MCF 10A (cell line): ENCODE results near the gene IL36B. TPM values are rescaled to one million over a fixed set of nuclear protein-coding genes. Genes with fewer than 3 reads are reported as not detected.

Source experiments
- BruUV-seq: library from RNA; stranded (reverse); fragments of 400-500 nt; replicated peaks from 2 replicates; lab custom pipeline; 2021; lab: Mats Ljungman, UMichigan
- CTCF ChIA-PET: fragments of 300-600 bp; sonication (Branson Sonifier 250); formaldehyde crosslinking; extraction: SDS; loops from one replicate; lab custom pipeline; 2021; ENCODE audit warnings: antibody characterized with exemption, inconsistent platforms; lab: Yijun Ruan, JAX
- POLR2A ChIA-PET: fragments of 300-600, 350-650 bp; sonication (Branson Sonifier 250); formaldehyde crosslinking; extraction: SDS; loops from one replicate; lab custom pipeline; 2020; ENCODE audit warnings: antibody characterized with exemption, inconsistent platforms; lab: Yijun Ruan, JAX
- DNase-seq: peaks from one replicate; pipeline ENCODE4 v3.0.0-alpha.2; 2018; ENCODE audit not compliant: unreplicated experiment
- H3K27ac Mint-ChIP-seq: one replicate; pipeline ENCODE4 v1.8.0; 2022; ENCODE audit warnings: mild to moderate bottlenecking, low read depth, mixed read lengths; ENCODE audit not compliant: unreplicated experiment
- H3K27me3 Mint-ChIP-seq: one replicate; pipeline ENCODE4 v1.8.0; 2022; ENCODE audit warnings: mixed read lengths; ENCODE audit not compliant: insufficient read depth, unreplicated experiment
- H3K36me3 Mint-ChIP-seq: one replicate; pipeline ENCODE4 v1.8.0; 2022; ENCODE audit warnings: mild to moderate bottlenecking, moderate library complexity, mixed read lengths; ENCODE audit not compliant: insufficient read depth, unreplicated experiment
- H3K4me1 Mint-ChIP-seq: one replicate; pipeline ENCODE4 v1.8.0; 2022; ENCODE audit warnings: mixed read lengths; ENCODE audit not compliant: insufficient read depth, unreplicated experiment
- H3K4me3 Mint-ChIP-seq: one replicate; pipeline ENCODE4 v1.8.0; 2022; ENCODE audit warnings: mild to moderate bottlenecking, moderate library complexity, mixed read lengths; ENCODE audit not compliant: unreplicated experiment
- H3K9me3 Mint-ChIP-seq: one replicate; pipeline ENCODE4 v1.8.0; 2022; ENCODE audit warnings: mixed read lengths; ENCODE audit not compliant: unreplicated experiment
- intact Hi-C: fragments of 100-400 bp; cut with micrococcal nuclease; formaldehyde crosslinking; loops from 2 replicates; pipeline ENCODE4 v1.14.1; 2022
- total RNA-seq: library from RNA; stranded (reverse); gene quantifications from 2 replicates; pipeline ENCODE4 v1.2.3, GENCODE V29; 2022
- TF ChIP-seq, protein P1 (sequence below): fragments of 200-600 bp; IDR thresholded peaks from one replicate; pipeline ENCODE4 v1.8.0; 2022; ENCODE audit warnings: antibody characterized with exemption, mild to moderate bottlenecking; ENCODE audit not compliant: unreplicated experiment

Gene IL36B
- total RNA-seq, 1 experiment from 2014 or later, result not detected

DNA sequence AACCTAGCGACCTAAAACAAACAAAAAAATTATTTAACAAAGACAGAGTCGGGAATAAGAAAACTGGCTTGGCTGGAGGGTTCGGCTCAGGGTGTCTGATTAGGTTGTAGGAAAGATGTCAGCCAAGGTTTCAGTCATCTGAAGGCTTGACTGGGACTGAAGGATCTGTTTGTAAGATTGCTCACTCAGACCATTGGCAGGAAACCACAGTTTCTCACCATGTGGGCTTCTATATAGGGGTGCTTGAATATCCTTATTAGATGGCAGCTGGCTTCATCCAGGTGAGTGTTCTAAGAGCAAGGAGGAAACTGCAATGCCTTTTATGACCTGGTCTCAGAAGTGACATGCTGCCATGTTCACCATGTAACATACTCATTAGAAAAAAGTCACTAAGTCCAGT, 999 bp upstream of the IL36B start:
- POLR2A ChIA-PET, result no interaction called here

DNA sequence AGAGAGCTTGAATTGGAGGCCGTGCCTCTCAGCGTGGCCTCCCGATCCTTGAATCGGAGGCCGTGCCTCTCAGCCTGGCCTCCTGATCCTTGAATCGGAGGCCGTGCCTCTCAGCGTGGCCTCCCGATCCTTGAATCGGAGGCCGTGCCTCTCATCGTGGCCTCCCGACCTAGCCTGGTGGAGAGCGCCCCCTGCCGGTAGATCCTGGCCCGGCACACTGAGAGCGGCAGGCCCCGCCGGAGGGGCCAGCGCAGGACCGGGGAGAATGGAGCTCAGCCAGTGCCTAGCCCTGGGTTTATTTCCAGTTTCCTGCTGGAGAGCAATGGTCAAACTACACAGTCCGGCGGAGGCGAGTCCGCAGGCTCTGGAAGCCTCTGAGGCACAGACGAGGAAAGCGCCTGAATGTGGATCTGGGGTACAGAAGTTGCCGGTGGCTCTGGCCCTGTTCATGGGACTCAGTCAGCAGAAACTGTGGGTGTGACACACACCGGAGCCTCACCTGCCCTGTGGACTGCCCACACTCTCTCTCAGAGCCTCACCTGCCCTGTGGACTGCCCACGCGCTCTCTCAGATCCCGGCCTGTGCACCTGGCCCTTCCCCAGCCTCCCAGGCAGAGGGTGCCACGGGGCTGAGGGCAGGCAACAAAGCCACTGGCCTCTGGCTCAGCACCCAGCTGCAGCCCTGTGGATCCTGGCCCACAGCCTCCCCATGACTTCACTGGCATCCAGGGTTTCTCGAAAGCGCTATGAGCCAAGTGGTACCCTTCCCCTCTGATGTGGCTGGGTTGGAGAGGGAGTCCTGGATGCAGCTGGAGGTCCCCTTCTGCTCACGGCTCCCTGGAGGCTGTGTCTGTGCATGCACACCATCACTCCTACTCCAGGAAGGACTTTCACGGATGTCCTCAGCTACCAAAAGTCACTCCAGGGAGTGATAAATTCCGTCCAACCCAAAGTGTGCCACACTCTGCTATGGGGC, 1.5 kb downstream of the IL36B start:
- Mint-ChIP-seq H3K27me3 (peaks cover 11% of the 10 kb centered on the region), H3K27ac (no peak overlapping the region), H3K4me3 (no peak overlapping the region), H3K9me3 (peaks cover 12% of the 10 kb centered on the region), H3K36me3 (no peaks in the 10 kb centered on the region), H3K4me1 (no peaks in the 10 kb centered on the region)
- DNase-seq, result no peak
- CTCF ChIA-PET, result interaction anchor here (0.6 kb wide), 2 partner anchors 25 to 51 kb away, joined by 3 read pairs; no protein-coding TSS in a partner anchor
- TF ChIP-seq, protein P1, sequence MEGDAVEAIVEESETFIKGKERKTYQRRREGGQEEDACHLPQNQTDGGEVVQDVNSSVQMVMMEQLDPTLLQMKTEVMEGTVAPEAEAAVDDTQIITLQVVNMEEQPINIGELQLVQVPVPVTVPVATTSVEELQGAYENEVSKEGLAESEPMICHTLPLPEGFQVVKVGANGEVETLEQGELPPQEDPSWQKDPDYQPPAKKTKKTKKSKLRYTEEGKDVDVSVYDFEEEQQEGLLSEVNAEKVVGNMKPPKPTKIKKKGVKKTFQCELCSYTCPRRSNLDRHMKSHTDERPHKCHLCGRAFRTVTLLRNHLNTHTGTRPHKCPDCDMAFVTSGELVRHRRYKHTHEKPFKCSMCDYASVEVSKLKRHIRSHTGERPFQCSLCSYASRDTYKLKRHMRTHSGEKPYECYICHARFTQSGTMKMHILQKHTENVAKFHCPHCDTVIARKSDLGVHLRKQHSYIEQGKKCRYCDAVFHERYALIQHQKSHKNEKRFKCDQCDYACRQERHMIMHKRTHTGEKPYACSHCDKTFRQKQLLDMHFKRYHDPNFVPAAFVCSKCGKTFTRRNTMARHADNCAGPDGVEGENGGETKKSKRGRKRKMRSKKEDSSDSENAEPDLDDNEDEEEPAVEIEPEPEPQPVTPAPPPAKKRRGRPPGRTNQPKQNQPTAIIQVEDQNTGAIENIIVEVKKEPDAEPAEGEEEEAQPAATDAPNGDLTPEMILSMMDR, result peak; percentile 15
- BruUV-seq, result no TSS peak
- intact Hi-C loops, result no loop called here
- POLR2A ChIA-PET, result no interaction called here

More for the DNA sequence above, 999 bp upstream of the IL36B start:
- no peak for DNase-seq
- H3K27me3 Mint-ChIP-seq, result peaks cover 3% of the 10 kb centered on the region
- no peaks in the 10 kb centered on the region for H3K36me3 Mint-ChIP-seq
- H3K27ac Mint-ChIP-seq, result no peak overlapping the region
- peaks cover 12% of the 10 kb centered on the region for H3K9me3 Mint-ChIP-seq
- CTCF ChIA-PET, result no interaction called here
- H3K4me3 Mint-ChIP-seq, result no peak overlapping the region
- TF ChIP-seq, protein P1, result no peak
- BruUV-seq, result no TSS peak
- no peaks in the 10 kb centered on the region for H3K4me1 Mint-ChIP-seq
- intact Hi-C loops, result no loop called here

DNA sequence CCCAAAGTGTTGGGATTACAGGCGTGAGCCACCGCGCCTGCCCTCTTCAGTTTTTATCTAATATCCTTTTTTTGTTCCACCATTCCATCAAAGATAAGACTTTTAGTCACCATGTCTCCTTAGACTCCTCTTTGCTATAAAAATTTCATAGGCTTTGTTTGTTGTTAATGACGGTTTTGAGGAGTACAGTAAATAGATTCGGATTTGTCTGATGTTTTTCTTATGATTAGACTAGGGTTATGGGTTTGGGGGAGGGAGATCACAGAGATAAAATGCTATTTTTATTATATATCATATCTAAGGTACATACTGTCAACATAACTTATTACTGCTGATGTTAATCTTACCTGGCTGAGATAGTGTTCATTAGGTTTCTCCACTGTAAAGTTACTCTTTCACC, 6.2 kb downstream of the IL36B start:
- H3K9me3 Mint-ChIP-seq, result no peaks in the 10 kb centered on the region
- CTCF ChIA-PET, result interaction anchor here (0.6 to 1.2 kb wide), 2 partner anchors 15 to 92 kb away, joined by 3 to 4 read pairs; no protein-coding TSS in a partner anchor

DNA sequence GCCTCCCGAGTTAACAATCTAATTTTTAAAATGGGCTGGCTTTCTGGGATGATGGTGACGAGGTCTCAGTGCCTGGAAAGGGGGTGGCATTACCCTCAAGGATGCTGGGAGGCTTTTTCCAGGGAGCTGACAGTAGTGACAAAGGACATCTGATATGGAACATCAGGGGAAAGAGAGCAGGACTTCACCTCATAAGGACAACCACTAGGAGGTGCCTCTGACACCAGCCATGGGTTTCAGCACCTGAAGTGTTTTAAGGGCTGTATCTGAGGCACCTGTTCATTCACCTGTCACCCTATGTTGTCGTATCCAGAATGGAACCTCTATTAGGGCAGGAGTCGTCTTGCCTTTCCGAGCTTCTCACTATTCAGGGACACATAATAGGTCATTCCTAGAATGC, 10.8 kb downstream of the IL36B start:
- TF ChIP-seq, protein P1, result peak; percentile 13
- Mint-ChIP-seq H3K4me3 (no peak overlapping the region), H3K27me3 (no peaks in the 10 kb centered on the region), H3K36me3 (no peaks in the 10 kb centered on the region), H3K9me3 (no peaks in the 10 kb centered on the region), H3K27ac (no peak overlapping the region), H3K4me1 (no peaks in the 10 kb centered on the region)
- BruUV-seq, result no TSS peak
- intact Hi-C loops, result no loop called here
- peak; percentile 30 for DNase-seq
- ChIA-PET POLR2A (interaction anchor here (0.6 kb wide), 1 partner anchor 282 kb away, joined by 3 read pairs; no protein-coding TSS in a partner anchor), CTCF (interaction anchor here (1.3 kb wide), 1 partner anchor 95 kb away, joined by 4 read pairs; no protein-coding TSS in a partner anchor)

More for the DNA sequence above, 6.2 kb downstream of the IL36B start:
- H3K27me3 Mint-ChIP-seq, result peaks cover 11% of the 10 kb centered on the region
- no peaks in the 10 kb centered on the region for H3K36me3 Mint-ChIP-seq
- BruUV-seq, result no TSS peak
- TF ChIP-seq, protein P1, result no peak
- POLR2A ChIA-PET, result no interaction called here
- DNase-seq, result no peak
- no peak overlapping the region for H3K27ac Mint-ChIP-seq
- H3K4me1 Mint-ChIP-seq, result no peaks in the 10 kb centered on the region
- no peak overlapping the region for H3K4me3 Mint-ChIP-seq
- intact Hi-C loops, result no loop called here
